OCI-LY7 (cell line): ENCODE results near the gene FRZB. TPM values are rescaled to one million over a fixed set of nuclear protein-coding genes. Genes with fewer than 3 reads are reported as not detected.
A peak's percentile ranks its signal among the peaks of the same experiment; 100 is the strongest.

Experiments
- BruUV-seq: library from RNA; stranded (reverse); fragments of 400-500 nt; replicated peaks from 2 replicates; lab custom pipeline; 2021; lab: Mats Ljungman, UMichigan
- CTCF ChIA-PET: fragments of 300-600 bp; sonication (Branson Sonifier 250); formaldehyde crosslinking; loops from one replicate; lab custom pipeline; 2022; ENCODE audit warnings: antibody characterized with exemption; ENCODE audit not compliant: unreplicated experiment; lab: Charles Lee
- POLR2A ChIA-PET: fragments of 300-600 bp; sonication (Branson Sonifier 250); formaldehyde crosslinking; loops from one replicate; lab custom pipeline; 2022; ENCODE audit warnings: antibody characterized with exemption; lab: Charles Lee
- DNase-seq: peaks from one replicate; pipeline ENCODE4 v3.0.0-alpha.2; 2015; ENCODE audit warnings: low spot score
- H2AFZ ChIP-seq: fragments of 200-600 bp; sonication (generic), shearing (Covaris generic); 2 replicates; pipeline ENCODE4 v1.6.1; 2014; ENCODE audit warnings: mild to moderate bottlenecking, antibody characterized with exemption, low read length, moderate library complexity
- H3K27ac ChIP-seq: fragments of 200-600 bp; sonication (generic); 2 replicates; pipeline ENCODE4 v1.5.1; 2014; ENCODE audit warnings: mixed run types, low read depth, mild to moderate bottlenecking, moderate library complexity, low read length, inconsistent platforms; ENCODE audit not compliant: poor library complexity, severe bottlenecking
- H3K36me3 ChIP-seq: fragments of 200-600 bp; sonication (generic); 2 replicates; pipeline ENCODE4 v1.6.1; 2014; ENCODE audit warnings: mild to moderate bottlenecking, antibody characterized with exemption, low read length, moderate library complexity, mixed read lengths; ENCODE audit not compliant: insufficient read depth
- H3K4me1 ChIP-seq: fragments of 200-600 bp; sonication (generic); 2 replicates; pipeline ENCODE4 v1.5.1; 2014; ENCODE audit warnings: mild to moderate bottlenecking, low read length; ENCODE audit not compliant: insufficient read depth, poor library complexity, severe bottlenecking
- H3K4me2 ChIP-seq: fragments of 200-600 bp; sonication (generic); 2 replicates; pipeline ENCODE4 v1.6.1; 2014; ENCODE audit warnings: mild to moderate bottlenecking, low read length
- H3K4me3 ChIP-seq: fragments of 200-600 bp; sonication (generic); 2 replicates; pipeline ENCODE4 v1.5.1; 2014; ENCODE audit warnings: mild to moderate bottlenecking, low read depth, low read length; ENCODE audit not compliant: poor library complexity, severe bottlenecking
- H3K79me2 ChIP-seq: fragments of 200-600 bp; sonication (generic); 2 replicates; pipeline ENCODE4 v1.6.1; 2016; ENCODE audit warnings: low read depth, mild to moderate bottlenecking, low read length, moderate library complexity, mixed read lengths; ENCODE audit not compliant: insufficient read depth
- H3K9me2 ChIP-seq: fragments of 200-600 bp; sonication (generic); 2 replicates; pipeline ENCODE4 v1.6.1; 2016; ENCODE audit warnings: mild to moderate bottlenecking, low read length, mixed read lengths; ENCODE audit not compliant: insufficient read depth
- H3K9me3 ChIP-seq: fragments of 200-600 bp; sonication (generic); 2 replicates; pipeline ENCODE4 v1.6.1; 2014; ENCODE audit warnings: mild to moderate bottlenecking, mixed run types, low read length, mixed read lengths
- H4K20me1 ChIP-seq: fragments of 200-600 bp; sonication (generic); 2 replicates; pipeline ENCODE4 v1.6.1; 2014; ENCODE audit warnings: mild to moderate bottlenecking, antibody characterized with exemption, low read length, moderate library complexity, mixed read lengths; ENCODE audit not compliant: insufficient read depth
- EZH2phosphoT487 ChIP-seq: fragments of 200-600 bp; sonication (generic); IDR thresholded peaks from 2 replicates; pipeline ENCODE4 v1.6.1; 2018; ENCODE audit warnings: low read depth, borderline replicate concordance, mild to moderate bottlenecking, mixed run types, antibody characterized with exemption, low read length, moderate library complexity, mixed read lengths
- intact Hi-C: fragments of 100-400 bp; cut with micrococcal nuclease; formaldehyde crosslinking; loops from one replicate; pipeline ENCODE4 v1.10.0; 2022; ENCODE audit not compliant: unreplicated experiment
- total RNA-seq, 2 experiments: library from RNA; depleted of rRNA in 1 of 2; stranded (reverse); fragments of >200 nt in 1 of 2; shearing (Covaris generic) in 1 of 2; gene quantifications; 2 replicates each; pipeline ENCODE4 v1.2.3, GENCODE V29; 2014 to 2022
- TF ChIP-seq, protein P1 (sequence below): fragments of 200-600 bp; sonication (generic); conservative IDR thresholded peaks from 2 replicates; pipeline ENCODE4 v1.5.1; 2014; ENCODE audit warnings: mild to moderate bottlenecking, antibody characterized with exemption, low read length, moderate library complexity, mixed read lengths

FRZB gene
- total RNA-seq, 2 experiments from 2014 or later, result not detected

DNA sequence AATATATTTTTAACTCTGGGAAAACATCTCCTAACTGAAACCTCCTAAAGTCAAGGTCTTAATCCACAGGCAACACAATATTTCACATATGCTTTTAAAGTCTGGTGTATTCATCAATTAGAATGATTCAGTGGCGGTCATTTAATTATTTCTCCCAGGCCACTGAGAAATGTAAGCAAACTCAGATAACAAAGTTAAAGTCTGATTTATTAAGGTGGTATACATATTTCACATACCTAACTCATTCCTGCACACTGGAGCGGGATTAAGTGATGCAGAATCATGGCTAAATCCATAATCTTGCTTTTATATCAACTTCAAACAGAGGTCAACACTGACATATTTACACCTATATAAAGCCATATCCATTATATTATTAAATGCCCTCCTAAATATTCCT lies 43.7 kb downstream of the FRZB start:
- H3K4me2 ChIP-seq, result no peak overlapping the region
- no peak overlapping the region for H3K27ac ChIP-seq
- no peaks in the 10 kb centered on the region for H3K4me1 ChIP-seq
- H4K20me1 ChIP-seq, result no peaks in the 10 kb centered on the region
- no peak overlapping the region for H3K4me3 ChIP-seq
- no peak for DNase-seq
- H3K9me3 ChIP-seq, result no peaks in the 10 kb centered on the region
- ChIA-PET POLR2A (interaction anchor here (0.6 kb wide), 1 partner anchor 26 kb away, joined by 3 read pairs; no protein-coding TSS in a partner anchor), CTCF (no interaction called here)
- TF ChIP-seq, protein P1, sequence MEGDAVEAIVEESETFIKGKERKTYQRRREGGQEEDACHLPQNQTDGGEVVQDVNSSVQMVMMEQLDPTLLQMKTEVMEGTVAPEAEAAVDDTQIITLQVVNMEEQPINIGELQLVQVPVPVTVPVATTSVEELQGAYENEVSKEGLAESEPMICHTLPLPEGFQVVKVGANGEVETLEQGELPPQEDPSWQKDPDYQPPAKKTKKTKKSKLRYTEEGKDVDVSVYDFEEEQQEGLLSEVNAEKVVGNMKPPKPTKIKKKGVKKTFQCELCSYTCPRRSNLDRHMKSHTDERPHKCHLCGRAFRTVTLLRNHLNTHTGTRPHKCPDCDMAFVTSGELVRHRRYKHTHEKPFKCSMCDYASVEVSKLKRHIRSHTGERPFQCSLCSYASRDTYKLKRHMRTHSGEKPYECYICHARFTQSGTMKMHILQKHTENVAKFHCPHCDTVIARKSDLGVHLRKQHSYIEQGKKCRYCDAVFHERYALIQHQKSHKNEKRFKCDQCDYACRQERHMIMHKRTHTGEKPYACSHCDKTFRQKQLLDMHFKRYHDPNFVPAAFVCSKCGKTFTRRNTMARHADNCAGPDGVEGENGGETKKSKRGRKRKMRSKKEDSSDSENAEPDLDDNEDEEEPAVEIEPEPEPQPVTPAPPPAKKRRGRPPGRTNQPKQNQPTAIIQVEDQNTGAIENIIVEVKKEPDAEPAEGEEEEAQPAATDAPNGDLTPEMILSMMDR, result no peak
- TF ChIP-seq EZH2phosphoT487, result no peak
- no peaks in the 10 kb centered on the region for H3K79me2 ChIP-seq
- intact Hi-C loops, result no loop called here
- H3K36me3 ChIP-seq, result no peaks in the 10 kb centered on the region
- BruUV-seq, result no TSS peak
- H2AFZ ChIP-seq, result no peak overlapping the region
- H3K9me2 ChIP-seq, result no peaks in the 10 kb centered on the region

DNA sequence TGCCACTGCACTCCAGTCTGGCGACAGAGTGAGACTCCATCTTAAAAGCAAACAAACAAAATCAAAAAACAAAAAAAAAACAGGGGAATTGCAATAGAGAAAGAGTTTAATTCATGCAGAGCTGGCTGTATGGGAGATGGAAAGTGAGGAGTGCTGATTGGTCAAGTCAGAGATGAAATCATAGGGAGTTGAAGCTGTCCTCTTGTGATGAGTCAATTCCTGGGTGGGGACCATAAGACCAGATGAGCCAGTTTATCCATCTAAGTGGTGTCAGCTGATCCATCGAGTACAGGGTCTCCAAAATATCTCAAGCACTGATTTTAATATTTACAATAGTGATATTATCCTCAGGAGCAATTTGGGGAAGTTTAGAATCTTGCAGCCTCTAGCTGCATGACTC lies 45.3 kb downstream of the FRZB start:
- H3K4me3 ChIP-seq, result no peak overlapping the region
- POLR2A ChIA-PET, result interaction anchor here (0.6 to 0.8 kb wide), 2 partner anchors 91 to 933 kb away, joined by 3 to 5 read pairs; no protein-coding TSS in a partner anchor
- no peaks in the 10 kb centered on the region for H3K36me3 ChIP-seq
- no peak overlapping the region for H3K4me2 ChIP-seq
- TF ChIP-seq, protein P1, result no peak
- no peak for TF ChIP-seq EZH2phosphoT487
- no peaks in the 10 kb centered on the region for H4K20me1 ChIP-seq
- H3K4me1 ChIP-seq, result no peaks in the 10 kb centered on the region
- intact Hi-C loops, result no loop called here
- no peak overlapping the region for H3K27ac ChIP-seq
- H2AFZ ChIP-seq, result no peak overlapping the region
- no peak for DNase-seq
- BruUV-seq, result no TSS peak
- H3K9me3 ChIP-seq, result no peaks in the 10 kb centered on the region
- no peaks in the 10 kb centered on the region for H3K79me2 ChIP-seq
- CTCF ChIA-PET, result no interaction called here
- H3K9me2 ChIP-seq, result no peaks in the 10 kb centered on the region

DNA sequence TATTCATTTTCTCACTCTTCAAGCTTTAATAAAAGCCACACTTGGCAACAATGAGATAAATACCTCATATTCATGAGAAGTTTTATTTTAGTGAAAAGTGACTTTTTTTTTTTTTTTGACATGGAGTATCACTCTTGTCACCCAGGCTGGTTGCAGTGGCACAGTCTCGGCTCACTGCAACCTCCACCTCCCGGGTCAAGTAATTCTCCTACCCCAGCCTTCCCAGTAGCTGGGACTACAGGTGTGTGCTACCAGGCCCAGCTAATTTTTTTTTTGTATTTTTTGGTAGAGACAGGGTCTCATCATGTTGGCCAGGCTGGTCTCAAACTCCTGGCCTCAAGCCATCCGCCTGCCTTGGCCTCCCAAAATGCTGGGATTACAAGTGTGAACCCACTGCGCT lies 47.0 kb downstream of the FRZB start:
- Histone ChIP-seq H3K9me2 (no peaks in the 10 kb centered on the region), H3K36me3 (no peaks in the 10 kb centered on the region), H4K20me1 (no peaks in the 10 kb centered on the region), H2AFZ (peak overlapping the region; percentile 18; the same call in 1 of the 2 replicates), H3K27ac (no peak overlapping the region), H3K4me3 (no peak overlapping the region), H3K9me3 (no peaks in the 10 kb centered on the region), H3K4me2 (no peak overlapping the region), H3K79me2 (no peaks in the 10 kb centered on the region), H3K4me1 (no peaks in the 10 kb centered on the region)
- TF ChIP-seq EZH2phosphoT487, result no peak
- TF ChIP-seq, protein P1, result no peak
- BruUV-seq, result no TSS peak
- no peak for DNase-seq
- intact Hi-C loops, result no loop called here
- CTCF ChIA-PET, result no interaction called here
- POLR2A ChIA-PET, result interaction anchor here (0.6 to 1.9 kb wide), 5 partner anchors 10 to 299 kb away, joined by 3 to 7 read pairs (median 3); no protein-coding TSS in a partner anchor
